GM12878 (cell line): Measurements from ENCODE around the gene EHD4. TPM values are rescaled to one million over a fixed set of nuclear protein-coding genes. Genes with fewer than 3 reads are reported as not detected.

ENCODE experiments used
- ATAC-seq: fragments of 200-7000 bp; cut with Tn5 transposase; 3 replicates; pipeline ENCODE4 v1.9.1; 2020; ENCODE audit warnings: mild to moderate bottlenecking, moderate library complexity
- BruUV-seq: library from RNA; stranded (reverse); fragments of 400-500 nt; replicated peaks from 2 replicates; lab custom pipeline; 2021; lab: Mats Ljungman, UMichigan
- CTCF ChIA-PET: fragments of 300-600 bp; sonication (Branson Sonifier 250); formaldehyde crosslinking; extraction: SDS; loops from one replicate; lab custom pipeline; 2021; ENCODE audit warnings: inconsistent platforms; lab: Yijun Ruan, JAX
- POLR2A ChIA-PET: fragments of 350-600 bp; formaldehyde crosslinking; extraction: SDS; loops from one replicate; lab custom pipeline; 2021; ENCODE audit warnings: inconsistent platforms; lab: Charles Lee
- RAD21 ChIA-PET: fragments of 300-600 bp; sonication (Branson Sonifier 250); formaldehyde crosslinking; loops from one replicate; lab custom pipeline; 2023; ENCODE audit warnings: antibody characterized with exemption; ENCODE audit not compliant: unreplicated experiment; lab: Charles Lee
- SMC1A ChIA-PET: fragments of 300-600 bp; sonication (Branson Sonifier 250); formaldehyde crosslinking; loops from one replicate; lab custom pipeline; 2023; ENCODE audit not compliant: unreplicated experiment, uncharacterized antibody; lab: Charles Lee
- DNase-seq: peaks from one replicate; pipeline ENCODE4 v3.0.0-alpha.2; 2011; ENCODE audit warnings: low read depth, low spot score
- FAIRE-seq: peaks from 3 replicates; lab custom pipeline; 2011; peaks lifted over from hg19 to GRCh38; lab: Jason Lieb, UNC
- H2AFZ ChIP-seq: 2 replicates; pipeline ENCODE4 v1.6.0; 2011; ENCODE audit warnings: low read depth, low read length, control low read depth; ENCODE audit not compliant: control insufficient read depth
- H3K27ac ChIP-seq: 2 replicates; pipeline ENCODE4 v1.5.1; 2011; ENCODE audit warnings: control low read depth; ENCODE audit not compliant: control insufficient read depth, insufficient read depth
- H3K27me3 ChIP-seq, 2 experiments: replicated peaks in 1 of 2; 2 replicates each; pipeline versions ENCODE4 v1.6.0 to v1.6.1; 2011; ENCODE audit warnings: low read length in 1 of 2; ENCODE audit not compliant: control insufficient read depth in 2 of 2, insufficient read depth in 2 of 2
- H3K36me3 ChIP-seq, 2 experiments: 2 replicates each; pipeline ENCODE4 v1.5.1; 2011; ENCODE audit warnings: low read length in 1 of 2; ENCODE audit not compliant: control insufficient read depth in 2 of 2, insufficient read depth in 2 of 2
- H3K4me1 ChIP-seq: 2 replicates; pipeline ENCODE4 v1.6.1; 2011; ENCODE audit warnings: mild to moderate bottlenecking, low read length, moderate library complexity, mixed read lengths; ENCODE audit not compliant: control insufficient read depth, insufficient read depth
- H3K4me2 ChIP-seq: 2 replicates; pipeline ENCODE4 v1.6.0; 2011; ENCODE audit warnings: control low read depth; ENCODE audit not compliant: control insufficient read depth, insufficient read depth
- H3K4me3 ChIP-seq: fragments of 200-600 bp; sonication (generic); 2 replicates; pipeline ENCODE4 v1.5.1; 2016
- H3K79me2 ChIP-seq: 2 replicates; pipeline ENCODE4 v1.6.0; 2011; ENCODE audit warnings: low read length; ENCODE audit not compliant: control insufficient read depth, insufficient read depth
- H3K9ac ChIP-seq: 2 replicates; pipeline ENCODE4 v1.8.0; 2011; ENCODE audit warnings: low read length, control low read depth, mixed read lengths; ENCODE audit not compliant: control insufficient read depth, insufficient read depth
- H3K9me3 ChIP-seq: replicated peaks from 3 replicates; pipeline ENCODE4 v1.5.1; 2011; ENCODE audit warnings: mild to moderate bottlenecking, low read length; ENCODE audit not compliant: control insufficient read depth, insufficient read depth
- H4K20me1 ChIP-seq: 2 replicates; pipeline ENCODE4 v1.6.0; 2011; ENCODE audit not compliant: control insufficient read depth, insufficient read depth
- EGR1 ChIP-seq, 2 experiments: IDR thresholded peaks; 1 replicate in 1 of 2; 2 replicates in 1 of 2; pipeline ENCODE4 v1.6.1; 2011 to 2012; ENCODE audit warnings: low read depth in 2 of 2, low read length in 2 of 2, borderline replicate concordance in 1 of 2, mild to moderate bottlenecking in 1 of 2, moderate library complexity in 1 of 2
- PRDM15 ChIP-seq: fragments of 450-650 bp; formaldehyde crosslinking; IDR thresholded peaks from 2 replicates; pipeline ENCODE4 v1.4.0; 2020; ENCODE audit warnings: mild to moderate bottlenecking, moderate library complexity
- RELB ChIP-seq: fragments of 450-650 bp; IDR thresholded peaks from 2 replicates; pipeline ENCODE4 v1.6.1; 2017; ENCODE audit warnings: low read depth, mild to moderate bottlenecking, moderate library complexity
- SRF ChIP-seq, 2 experiments: IDR thresholded peaks; 2 replicates each; pipeline ENCODE4 v1.6.1; 2011; ENCODE audit warnings: low read depth in 2 of 2, low read length in 2 of 2, mild to moderate bottlenecking in 1 of 2, moderate library complexity in 1 of 2
- TAF1 ChIP-seq: IDR thresholded peaks from 2 replicates; pipeline ENCODE4 v1.6.1; 2011; ENCODE audit warnings: mild to moderate bottlenecking, low read depth, low read length, borderline replicate concordance
- WGBS: methylation state at CpG from one replicate; pipeline ENCODE4 v1.1.6; 2016; ENCODE audit warnings: low lambda C conversion rate; ENCODE audit not compliant: insufficient replicate concordance, insufficient coverage; ENCODE audit errors: missing lambda C conversion rate; 5-methylcytosine and 5-hydroxymethylcytosine counted together
- in situ Hi-C: fragments of 300-500 bp; cut with MboI; formaldehyde crosslinking; loops from 9 replicates; pipeline ENCODE4 v1.14.3; 2018; ENCODE audit warnings: mixed read lengths
- intact Hi-C: fragments of 100-400 bp; cut with micrococcal nuclease; formaldehyde crosslinking; loops from one replicate; pipeline ENCODE4 v1.14.2; 2022; ENCODE audit not compliant: unreplicated experiment
- polyA plus RNA-seq, 11 experiments: library from polyadenylated mRNA; depleted of rRNA in 4 of 11; unstranded in 6 of 11; stranded (reverse) in 5 of 11; fragments of >200 nt; fragmentation: Nextera tagmentation in 4 of 11; fragmentation: Illumina TruSeq in 1 of 11; extraction: Ambion mirVana in 4 of 11; extraction: Trizol in 1 of 11; gene quantifications; 1 replicate in 1 of 11; 2 replicates in 10 of 11; pipeline versions ENCODE4 v1.2.1 to v1.2.3, GENCODE V29; 2011 to 2016; ENCODE audit warnings: inconsistent platforms in 2 of 11, missing spikeins in 2 of 11, low read depth in 1 of 11
- total RNA-seq, 4 experiments: library from RNA; depleted of rRNA in 3 of 4; stranded (reverse); fragments of >200 nt in 3 of 4; fragmentation: Illumina TruSeq in 1 of 4; extraction: Trizol in 1 of 4; gene quantifications; 2 replicates each; pipeline versions ENCODE4 v1.2.1 to v1.2.3, GENCODE V29; 2013 to 2021

Gene EHD4
- total and polyA plus RNA-seq, 10 of the 15 experiments (the other 5 are each of a cell fraction or from before 2014, with no cell fraction given): 4.2 to 62.9 (median 44.7) TPM

GRCh38 chr15:41872166-41872747 is 100.1 kb downstream of the EHD4 start:
- 34% methylated on average over 9 of the region's 9 CpGs for WGBS
- Histone ChIP-seq H3K36me3 (no peaks in the 10 kb centered on the region), H3K79me2 (no peaks in the 10 kb centered on the region), H3K4me2 (no peak overlapping the region), H3K4me1 (no peaks in the 10 kb centered on the region), H2AFZ (no peak overlapping the region), H3K27ac (no peak overlapping the region), H4K20me1 (no peaks in the 10 kb centered on the region), H3K9ac (no peak overlapping the region), H3K4me3 (no peak overlapping the region), H3K9me3 (no peaks in the 10 kb centered on the region), H3K27me3 (no peaks in the 10 kb centered on the region; a peak in 2 of 4 replicates)
- no peak for DNase-seq
- ATAC-seq: no peak
- in situ Hi-C loops: no loop called here
- no peak for TF ChIP-seq TAF1
- no peak for TF ChIP-seq EGR1 (IDR thresholded peaks at IDR 0.05; ENCODE audit: borderline replicate concordance in 1 of 2, low read depth in 2 of 2, low read length in 2 of 2)
- TF ChIP-seq SRF (IDR thresholded peaks at IDR 0.05; ENCODE audit: low read depth in 2 of 2, low read length in 2 of 2): no peak
- TF ChIP-seq PRDM15 (CRISPR knock-in tag): no peak
- TF ChIP-seq RELB: no peak
- SMC1A ChIA-PET: no interaction called here
- FAIRE-seq: no peak
- RAD21 ChIA-PET: no interaction called here
- intact Hi-C loops: no loop called here
- BruUV-seq: no TSS peak
- POLR2A ChIA-PET: no interaction called here
- CTCF ChIA-PET: no interaction called here
